Hepatocyte (in vitro differentiated cells): Measurements from ENCODE around the gene ZNF785.

Experiments used
- CTCF ChIP-seq: fragments of 200-600 bp; sonication (generic); IDR thresholded peaks from 2 replicates; pipeline ENCODE4 v1.5.1; 2016; ENCODE audit warnings: antibody characterized with exemption, mild to moderate bottlenecking; ENCODE audit not compliant: poor library complexity
- EZH2 ChIP-seq: fragments of 200-600 bp; sonication (generic); IDR thresholded peaks from 2 replicates; pipeline ENCODE4 v1.6.1; 2016; ENCODE audit warnings: antibody characterized with exemption, mild to moderate bottlenecking, borderline replicate concordance
- EZH2phosphoT487 ChIP-seq: fragments of 200-600 bp; sonication (generic); IDR thresholded peaks from one replicate; pipeline ENCODE4 v1.6.1; 2018; ENCODE audit warnings: antibody characterized with exemption, mild to moderate bottlenecking, low read depth, moderate library complexity; ENCODE audit not compliant: unreplicated experiment, severe bottlenecking

GRCh38 chr16:30600215-30600614 lies 14.7 kb upstream of the ZNF785 start:
- no peak for TF ChIP-seq CTCF
- TF ChIP-seq EZH2phosphoT487 = no peak
- no peak for TF ChIP-seq EZH2
